Suppressor macrophage treated with lipopolysaccharide for 4 hours (primary cell): ENCODE data around the gene MMEL1.
"Not testable (repeated sequence)": the region's sequence is repeated elsewhere in the genome, so short reads cannot be mapped to it uniquely, and the experiment has no call there.

Experiments used
- DNase-seq: peaks from one replicate; pipeline ENCODE4 v3.0.0-alpha.2; 2020

The MMEL1 gene

DNA sequence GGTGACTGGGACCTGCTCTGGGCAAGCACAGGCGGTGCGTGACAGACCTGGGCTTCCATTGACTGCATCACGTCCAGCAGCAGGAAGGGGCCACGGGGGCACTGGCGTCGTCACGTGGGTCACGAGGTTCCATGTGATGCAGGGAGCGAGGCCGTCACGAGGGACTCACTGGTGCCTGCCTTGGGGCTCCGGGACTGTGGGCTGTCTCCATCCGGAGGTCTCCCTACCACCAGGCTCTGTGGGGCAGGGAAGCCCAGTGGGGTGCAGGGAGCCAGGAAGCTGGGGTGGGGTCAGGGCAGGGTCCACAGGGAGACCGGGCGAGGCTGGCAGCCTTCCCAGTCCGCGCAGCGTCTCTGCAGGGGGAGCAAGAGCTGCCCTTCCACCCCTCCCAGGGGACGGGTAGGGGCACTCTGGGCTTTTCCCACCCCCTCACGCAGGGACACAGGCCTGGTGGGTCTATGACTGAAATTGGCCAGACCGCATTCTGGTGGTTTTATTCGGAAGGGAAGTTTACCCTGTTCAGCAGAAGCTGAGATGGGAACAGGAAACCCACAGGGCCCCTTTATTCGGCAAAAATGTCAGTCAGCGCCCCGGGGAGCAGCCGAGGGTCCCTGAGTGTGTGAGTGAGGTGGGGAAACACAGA lies 77.1 kb downstream of the MMEL1 start:
- DNase-seq, result peak; percentile 95

DNA sequence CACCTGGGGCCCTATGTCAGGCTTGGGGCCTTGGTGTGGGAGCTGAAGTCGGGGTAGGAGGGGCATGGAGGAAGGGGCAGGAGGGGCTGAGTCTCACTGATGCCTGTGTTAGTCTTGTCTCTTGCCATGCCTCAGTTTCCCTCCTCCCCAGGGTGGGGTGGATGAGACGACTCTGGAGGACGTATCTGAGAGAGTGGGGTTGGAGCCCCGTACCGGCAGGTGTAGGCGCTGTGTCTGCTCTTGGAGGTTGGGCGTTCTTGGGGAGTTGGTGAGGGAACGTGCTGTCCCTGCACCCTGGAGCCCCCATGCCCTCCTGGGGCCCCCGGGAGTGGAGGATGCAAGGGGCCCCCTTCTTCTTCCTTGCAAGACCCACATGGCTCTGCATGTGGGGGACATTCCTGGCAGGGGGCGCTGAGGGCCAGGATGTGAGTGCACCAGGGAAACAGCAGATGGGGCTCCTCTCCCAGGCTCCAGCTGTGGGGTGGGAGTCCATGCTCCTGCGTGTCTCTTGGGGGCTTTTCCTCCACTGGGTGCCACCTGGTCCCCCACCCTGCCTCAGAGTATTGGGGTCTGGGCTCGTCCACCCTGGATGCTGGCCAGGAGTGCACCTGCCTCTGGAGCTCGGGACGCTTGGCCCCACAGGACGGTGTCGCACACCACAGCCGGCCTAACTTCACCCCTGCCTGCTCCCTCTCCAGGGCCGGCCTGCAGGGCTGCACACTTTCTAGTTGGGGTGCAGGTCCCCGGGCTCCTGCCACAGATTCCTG lies 78.0 kb downstream of the MMEL1 start:
- peak; percentile 40 for DNase-seq

DNA sequence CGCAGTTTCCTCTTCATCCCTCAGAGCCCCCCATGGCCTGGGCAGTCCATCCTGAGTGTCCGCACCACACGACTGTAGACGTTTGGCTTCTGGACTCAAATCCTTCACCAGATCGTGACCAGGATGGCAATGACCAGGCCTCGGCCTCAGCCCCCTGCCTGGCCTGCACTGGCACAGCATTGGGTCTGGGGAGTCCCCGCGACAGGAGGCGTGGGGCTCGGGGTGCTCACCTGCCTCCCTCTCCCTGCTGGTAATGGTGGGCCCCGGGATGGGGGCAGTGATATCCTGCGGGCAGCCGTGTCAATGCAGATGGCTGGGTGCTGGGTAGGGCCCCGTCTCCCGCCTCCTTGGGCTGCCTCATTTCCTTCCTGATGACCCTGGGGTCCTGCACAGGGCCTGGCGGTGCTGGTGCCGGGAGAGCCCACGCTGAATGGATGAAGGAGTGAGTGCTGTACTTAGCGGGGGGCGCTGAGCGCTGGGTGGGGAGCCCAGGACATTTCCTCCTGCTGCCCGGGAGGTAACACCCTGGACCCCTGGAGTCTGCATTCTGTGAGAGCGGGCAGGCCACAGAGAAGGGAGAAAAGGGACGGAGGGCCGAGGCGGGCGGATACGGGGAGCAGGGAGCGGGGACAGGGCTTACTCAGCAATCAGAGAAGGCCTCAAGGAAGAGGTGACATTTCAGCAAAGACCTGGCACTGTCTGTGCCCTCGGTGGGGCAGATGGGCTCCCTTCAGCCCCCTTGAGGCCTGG lies 78.8 kb downstream of the MMEL1 start:
- DNase-seq, result no peak

DNA sequence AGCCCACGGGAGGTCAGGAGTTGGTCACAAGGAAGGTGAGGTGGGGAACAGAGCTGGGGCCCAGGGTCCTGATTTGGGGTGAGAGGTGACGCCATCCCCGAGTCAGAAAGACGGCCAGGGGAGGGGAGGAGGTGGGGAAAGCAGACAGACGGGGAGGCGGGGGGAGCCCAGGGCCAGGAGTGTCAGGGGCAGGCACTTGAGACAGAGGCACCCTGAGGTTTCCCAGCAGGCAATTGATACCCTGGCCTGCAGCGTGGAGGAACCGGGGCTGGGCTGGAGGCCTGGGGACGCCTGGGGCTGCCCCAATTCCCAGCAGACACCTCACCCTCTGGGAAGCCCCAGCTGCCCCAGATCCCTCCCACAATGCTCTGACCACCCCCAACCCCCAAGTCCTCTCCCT lies 79.7 kb downstream of the MMEL1 start:
- DNase-seq, result not testable (repeated sequence)

DNA sequence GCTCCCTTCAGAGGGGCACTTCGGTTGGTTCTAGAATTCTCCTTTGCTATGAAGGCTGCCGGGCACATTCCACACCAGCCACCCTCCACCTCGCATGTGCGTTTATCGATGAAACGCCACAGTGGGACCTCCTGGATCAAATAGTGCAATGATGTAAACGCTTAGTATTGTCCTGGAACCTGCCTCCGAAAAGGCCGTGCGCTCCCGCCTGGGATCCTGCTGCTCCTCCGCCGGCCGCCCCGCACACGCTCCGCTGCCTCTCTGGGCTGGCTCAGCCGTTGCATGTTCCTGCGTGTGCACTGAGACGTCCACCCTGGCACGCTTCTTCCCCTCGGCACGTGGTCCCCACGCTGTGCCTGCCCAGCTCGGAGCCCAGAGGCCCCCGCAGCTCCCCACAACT lies 80.6 kb downstream of the MMEL1 start:
- DNase-seq, result no peak

DNA sequence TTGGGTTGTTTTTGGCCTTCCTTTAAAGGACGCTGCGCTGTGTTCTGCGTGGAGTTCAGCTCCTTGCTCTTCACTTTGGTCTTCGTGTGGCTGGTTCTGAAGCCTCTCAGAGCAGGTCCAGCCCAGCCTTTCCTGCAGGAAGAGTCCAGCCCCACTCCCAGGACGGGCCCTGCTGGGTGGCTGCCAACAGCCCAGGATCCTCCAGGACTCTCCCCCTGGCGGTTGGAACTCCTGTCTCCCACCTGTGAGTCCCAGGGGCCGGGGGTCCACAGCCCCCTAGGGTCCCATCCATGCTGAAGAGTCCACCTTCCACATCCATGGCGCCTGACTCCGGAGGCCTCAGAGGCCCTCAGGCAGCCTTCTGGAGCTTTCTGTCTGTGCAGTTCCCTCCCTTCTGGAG lies 81.3 kb downstream of the MMEL1 start:
- not testable (repeated sequence) for DNase-seq

DNA sequence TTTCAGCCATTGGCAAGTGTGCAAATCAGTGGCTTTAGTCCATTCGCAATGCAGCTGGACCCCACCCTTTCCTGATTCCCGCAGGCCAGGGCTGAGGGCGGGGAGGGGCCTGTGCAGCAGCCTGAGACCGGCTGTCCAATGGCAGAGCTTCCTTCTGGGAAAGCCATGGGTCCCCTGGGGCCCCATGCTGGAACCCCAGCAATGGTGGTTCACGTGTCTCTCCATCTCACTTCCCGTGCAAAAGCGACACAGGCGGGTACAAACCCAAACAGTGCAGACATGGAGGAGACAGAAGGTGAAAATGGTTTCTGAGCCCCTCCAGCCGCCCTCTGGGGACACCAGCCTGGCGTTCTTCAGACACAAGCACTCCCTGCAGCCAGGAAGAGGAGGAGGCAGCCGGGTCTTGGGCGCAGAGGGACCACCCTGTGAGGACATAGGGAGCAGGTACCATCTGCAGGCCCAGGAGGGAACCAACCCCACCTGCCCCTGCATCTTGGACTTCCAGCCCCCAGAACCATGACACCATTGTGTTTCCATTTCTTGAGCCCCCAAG lies 82.4 kb downstream of the MMEL1 start:
- DNase-seq, result not testable (repeated sequence)

DNA sequence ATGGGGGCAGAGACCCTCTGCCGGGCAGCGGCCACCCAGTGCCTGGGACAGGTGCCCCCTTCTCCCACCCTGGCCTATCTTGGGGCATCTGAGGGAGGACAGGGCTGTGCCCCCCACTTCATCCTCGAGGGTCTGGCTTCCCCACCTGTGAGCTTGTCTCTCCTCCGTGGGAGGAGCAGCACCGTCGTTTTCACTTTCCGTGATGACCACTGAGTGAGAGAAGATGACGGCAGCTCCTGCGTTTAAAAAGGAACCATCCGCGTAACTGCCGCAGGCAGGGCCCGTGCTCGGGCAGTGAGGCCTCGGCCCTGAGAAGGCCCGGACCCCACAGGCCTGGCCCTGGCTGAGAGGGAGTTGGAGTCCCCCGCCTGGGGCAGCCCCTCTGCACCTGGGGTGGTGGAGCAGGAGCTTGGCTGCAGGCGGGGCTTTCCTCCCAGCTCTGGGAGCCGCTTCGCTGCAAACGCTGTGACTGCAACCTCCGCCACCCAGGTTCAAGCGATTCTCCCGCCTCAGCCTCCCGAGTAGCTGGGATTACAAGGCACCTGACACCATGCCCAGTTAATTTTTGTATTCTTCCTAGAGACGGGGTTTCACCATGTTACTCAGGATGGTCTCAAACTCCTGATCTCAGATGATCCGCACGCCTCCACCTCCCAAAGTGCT lies 83.3 kb downstream of the MMEL1 start:
- not testable (repeated sequence) for DNase-seq

DNA sequence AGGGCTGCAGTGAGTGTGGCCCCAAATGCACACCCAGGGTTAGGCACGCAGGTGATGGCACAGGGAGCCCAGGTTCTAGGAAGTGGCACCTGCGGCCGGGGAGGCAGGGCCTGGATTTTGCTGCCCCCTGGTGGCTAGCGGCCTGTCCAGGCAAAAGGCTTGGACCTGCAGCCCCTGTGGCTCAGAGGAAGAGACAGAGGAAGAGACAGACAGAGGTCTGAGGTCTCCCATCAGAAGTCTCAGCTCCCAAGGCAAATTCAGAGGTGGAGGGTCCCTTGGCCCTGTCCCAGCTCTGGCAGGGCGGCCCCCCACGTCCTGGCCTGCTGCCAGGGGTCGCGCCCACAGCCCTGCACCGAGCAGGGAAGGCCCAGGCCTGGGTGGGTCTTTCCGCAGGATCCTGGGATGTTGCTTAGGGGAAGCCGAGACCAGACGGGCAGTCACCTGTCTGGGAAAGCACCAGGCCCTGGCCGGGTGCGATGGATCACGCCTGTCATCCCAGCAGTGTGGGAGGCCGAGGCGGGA lies 84.7 kb downstream of the MMEL1 start:
- peak; percentile 78 for DNase-seq

DNA sequence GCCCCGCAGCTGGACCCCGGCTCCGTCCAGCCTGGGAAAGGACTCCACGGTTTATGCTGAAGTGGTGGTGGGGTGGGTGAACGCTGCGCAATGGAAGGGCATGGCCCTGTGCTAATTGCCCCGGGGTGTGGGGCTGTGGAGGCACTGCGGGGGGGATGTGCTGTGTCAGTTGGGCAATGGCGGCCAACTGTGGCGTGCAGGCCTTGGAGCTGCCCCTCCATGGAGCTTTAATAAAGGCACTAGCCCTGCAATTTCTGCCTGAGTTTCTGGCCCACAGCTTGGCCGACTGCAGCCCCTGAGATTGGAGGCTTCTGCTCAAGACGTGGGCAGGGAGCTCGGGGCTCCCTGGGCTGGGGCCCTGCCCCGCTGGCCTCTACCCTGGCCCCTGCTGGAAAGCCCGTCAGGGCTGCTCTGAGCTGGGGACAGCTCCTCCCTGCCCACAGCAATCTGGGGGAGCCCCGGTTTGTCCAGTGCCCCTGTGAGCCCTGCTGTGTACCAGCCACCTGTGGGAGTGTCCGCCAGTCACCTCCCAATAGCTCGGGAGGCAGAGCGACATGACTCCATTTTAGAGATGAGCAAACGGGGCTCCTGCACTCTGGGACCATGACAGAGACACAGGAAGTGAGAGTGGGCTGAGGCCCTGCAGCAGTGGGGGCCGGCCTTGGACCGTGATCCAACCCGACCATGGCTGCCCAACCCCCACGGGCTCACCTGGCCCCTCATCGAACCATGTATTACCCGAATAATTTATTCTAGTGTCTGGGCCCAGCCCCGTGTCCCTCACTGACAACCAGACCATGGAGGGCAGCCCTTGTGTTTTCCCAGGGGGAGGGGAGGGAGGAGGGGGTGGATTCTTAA lies 85.4 kb downstream of the MMEL1 start:
- peak; percentile 61 for DNase-seq

DNA sequence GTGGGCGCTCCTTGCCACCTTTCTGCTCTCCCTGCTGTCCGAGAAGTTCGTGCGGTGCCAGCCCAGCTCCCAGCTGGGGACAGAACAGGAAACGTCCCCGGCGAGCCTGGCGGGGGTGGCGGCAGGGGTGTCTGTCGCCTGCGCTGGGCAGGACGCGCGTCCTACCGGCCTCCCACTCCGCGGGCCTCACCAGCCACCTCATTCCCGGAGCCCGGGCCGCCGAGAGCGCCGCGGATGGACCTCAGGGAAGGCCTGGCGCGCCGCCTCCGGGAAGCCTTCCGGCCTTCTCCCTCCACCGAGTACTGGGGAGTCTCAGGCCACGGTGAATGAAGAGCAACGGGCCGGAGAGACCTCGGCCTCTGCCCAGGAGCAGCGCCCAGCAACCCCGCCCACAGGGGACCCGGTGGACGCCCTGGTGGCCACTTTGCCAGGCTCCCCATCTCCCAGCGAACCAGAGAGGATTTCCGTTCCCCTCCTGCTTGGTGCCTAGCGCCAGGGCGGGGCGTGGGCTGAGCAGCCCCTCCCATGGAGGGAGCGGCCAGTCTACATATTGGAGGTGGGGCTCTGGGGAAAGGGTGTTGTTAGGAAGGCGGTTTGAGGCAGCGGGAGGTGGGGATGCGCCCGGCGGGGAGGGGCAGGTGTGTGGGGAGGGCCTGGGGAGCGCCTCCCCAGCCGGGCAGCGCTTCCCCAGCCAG lies 86.2 kb downstream of the MMEL1 start:
- DNase-seq, result peak; percentile 84

DNA sequence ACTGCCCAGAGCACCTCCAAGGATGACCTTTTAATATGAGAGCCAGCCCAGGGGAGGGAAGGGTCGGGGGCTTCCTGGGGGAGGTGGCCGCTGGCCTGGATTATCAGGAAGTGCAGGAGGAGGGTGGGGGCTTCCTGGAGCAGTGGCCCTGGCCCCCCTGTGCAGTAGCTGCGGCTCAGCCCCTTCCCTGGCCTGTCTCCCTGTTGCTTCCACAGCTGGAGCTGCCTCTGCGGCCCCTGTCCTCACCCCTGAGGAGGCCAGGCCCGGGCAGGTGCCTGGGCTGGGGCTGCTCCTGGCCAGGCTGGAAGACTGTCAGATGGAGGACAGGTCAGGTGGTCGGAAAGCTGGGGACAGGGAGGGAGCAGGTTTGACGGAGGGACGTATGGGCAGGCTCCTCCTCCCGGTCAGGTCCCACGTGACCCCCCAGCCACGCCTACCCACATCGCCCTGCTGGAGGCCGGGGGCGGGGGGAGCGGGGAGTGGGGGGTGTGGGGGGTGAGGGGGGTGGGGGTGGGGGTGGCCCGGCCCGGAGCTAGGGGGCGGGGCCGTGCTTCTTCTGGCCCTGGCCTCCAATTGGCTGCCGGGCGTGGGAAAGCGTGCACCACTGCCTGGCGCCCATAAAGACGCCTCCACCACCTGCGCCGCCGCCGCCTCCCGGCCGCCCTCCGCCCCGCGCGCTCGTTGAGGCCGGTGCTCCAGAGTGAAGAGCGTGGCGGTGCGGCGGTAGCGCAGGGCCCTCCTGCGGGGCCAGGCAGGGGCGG lies 86.9 kb downstream of the MMEL1 start:
- peak; percentile 76 for DNase-seq

DNA sequence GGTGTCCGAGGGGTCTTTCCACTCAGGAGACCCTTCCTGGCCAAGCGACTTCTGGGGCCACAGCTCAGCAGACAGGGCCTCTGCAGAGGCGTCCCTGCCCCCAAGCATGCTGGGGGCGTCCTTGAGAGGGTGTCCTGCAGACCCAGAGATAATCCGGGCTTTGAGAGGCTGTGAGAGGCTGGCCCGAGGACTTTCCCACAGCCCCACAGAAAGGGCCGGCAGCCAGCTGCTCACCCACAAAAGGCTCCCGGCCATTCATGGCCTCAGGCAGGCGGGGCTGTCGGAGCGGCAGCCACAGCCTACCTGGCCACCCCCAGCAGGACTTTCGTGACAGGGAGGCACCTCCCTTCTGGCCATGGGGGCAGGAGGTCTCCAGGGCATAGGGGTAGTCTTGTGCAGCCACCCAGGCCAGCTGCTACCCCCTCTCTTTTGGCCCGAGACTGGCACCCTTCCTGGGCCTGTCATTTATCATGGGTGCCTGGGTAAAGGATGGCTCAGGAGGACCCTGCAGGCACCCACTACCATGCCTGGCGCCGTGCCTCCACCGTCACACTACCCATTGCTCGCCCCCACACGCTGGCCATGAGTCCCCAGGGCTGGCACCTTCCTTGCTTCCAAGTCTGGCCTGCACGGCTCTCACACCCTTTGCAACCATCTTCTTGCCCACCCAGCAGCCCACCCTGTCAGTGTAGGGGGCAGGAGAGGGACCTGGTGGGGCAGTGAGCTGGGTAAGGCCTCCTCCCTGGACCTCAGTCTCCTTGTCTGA lies 87.8 kb downstream of the MMEL1 start:
- no peak for DNase-seq

DNA sequence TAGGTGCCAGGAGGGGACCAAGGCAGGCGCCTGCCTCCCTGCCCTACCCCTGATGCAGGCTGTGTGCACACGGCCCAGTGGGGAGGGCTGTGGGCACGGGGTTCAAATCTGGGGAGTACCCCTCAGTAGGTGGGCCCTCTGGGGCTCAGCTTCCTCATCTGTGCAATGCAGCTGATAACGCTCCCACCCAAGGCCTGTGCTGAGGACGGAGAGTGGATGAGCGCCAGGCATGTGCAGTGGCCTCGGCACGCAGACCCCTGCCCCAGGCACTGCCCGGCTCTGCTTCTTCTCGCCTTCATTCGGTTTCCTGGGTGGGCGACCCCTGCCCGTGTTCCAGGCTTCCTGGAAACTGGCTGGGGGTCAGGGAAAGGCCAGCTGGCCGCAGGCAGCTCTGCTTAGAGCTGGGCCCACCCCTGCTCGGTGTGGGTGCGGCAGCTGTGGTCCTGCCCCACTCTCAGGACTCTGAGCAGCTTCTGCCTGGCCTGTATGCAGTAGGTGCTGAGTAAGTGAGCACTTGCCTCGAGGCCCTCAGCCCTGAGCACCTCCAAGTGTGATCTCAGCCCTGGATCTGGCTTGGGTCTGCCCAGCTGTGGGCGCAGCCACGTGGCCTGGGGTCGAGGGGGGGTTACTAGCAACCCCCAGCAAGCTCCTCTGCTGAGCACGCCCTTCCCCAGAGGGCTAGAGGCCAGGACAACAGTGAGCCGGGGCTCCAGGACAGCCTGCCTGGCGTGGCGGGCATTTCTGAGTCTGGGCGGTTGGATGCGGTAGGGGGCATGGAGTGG lies 88.5 kb downstream of the MMEL1 start:
- no peak for DNase-seq

DNA sequence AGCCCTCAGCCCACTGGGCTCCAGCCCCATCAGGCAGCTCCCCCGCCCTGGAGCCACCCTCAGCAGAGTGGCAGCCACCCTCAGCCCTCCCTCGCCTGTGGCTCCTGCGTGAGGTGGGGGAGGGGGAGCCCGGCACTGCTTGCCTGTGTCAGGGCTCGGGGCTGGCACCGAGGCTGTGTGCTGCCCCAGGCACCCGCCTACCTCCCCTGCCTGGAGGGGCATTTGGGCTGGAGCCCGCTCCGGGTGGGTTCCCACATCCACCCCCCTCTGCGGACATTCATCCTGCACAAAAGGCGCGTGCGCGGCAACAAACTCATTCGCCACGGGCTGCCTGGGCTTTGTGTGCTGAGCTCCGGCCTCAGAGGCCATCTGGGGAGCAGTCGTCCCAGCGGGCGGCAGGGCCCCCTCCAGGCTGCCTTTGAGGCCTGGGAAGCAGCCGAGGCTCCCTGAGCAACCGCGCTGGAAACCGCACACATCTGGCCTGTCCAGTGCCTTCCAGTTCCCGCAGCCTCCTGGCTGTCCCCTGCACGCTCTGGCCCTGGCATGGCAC lies 89.2 kb downstream of the MMEL1 start:
- DNase-seq, result no peak

DNA sequence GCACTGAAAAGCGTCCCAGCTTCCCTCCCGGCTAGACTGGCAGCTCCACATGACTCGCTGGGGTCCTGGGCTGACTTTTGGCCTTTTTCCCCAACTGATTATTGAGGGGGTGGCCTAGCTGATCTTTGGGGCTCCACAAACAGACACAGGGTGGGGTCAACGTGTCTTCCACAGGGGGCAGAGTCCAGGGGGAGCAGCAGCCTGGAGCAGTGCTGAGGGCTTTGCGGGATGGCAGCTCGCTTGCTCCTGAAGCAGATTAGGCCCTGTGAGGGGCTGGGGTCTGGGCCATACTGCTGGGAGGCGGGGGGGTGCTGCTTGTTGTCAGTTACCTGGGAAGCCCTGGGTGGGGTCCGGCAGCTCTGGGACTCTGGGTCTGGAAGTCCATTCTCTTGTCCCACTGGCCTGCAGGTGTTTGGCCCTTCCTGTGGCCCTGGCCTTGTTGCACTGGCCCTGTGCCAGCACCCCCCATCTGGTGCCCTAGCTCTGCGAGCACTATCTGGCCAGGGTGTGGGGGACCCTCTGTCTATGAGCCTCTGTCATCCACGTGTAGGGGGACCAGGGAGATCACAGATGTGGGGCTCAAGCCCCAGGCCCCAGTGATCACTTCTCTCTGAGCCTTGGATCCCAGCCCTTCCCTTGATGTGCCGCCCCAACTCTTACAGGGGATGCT lies 90.4 kb downstream of the MMEL1 start:
- DNase-seq, result no peak

DNA sequence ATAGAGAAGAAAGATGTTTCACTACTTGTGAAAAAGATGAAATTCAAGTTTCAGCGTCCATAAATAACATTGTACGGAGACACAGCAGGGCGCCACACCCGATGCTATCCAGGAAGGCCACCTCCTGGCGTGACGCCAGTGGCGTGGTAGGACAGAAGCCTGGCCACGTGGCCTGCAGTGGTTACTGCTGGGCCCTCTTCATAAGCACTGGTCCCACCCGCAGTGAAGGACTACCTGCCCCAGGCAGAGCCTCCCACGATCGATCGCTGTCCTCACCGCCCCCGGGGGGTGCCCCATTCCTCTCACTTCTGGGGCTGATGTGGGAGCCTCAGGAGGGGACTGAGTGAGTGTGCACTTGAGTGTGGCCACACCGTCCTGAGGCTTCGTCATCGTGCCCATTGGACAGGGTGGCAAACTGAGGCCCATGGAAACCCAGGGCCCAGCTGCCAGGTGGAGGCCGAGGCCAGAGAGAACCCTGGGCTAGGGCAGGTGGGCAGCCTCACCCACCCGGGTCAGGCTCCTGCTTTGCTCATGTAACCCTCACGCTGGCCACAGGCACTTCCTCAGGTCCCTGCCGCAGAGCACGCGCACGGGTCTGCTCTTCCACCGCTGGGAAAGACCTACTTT lies 91.1 kb downstream of the MMEL1 start:
- DNase-seq, result no peak
